Inflammatory macrophage treated with lipopolysaccharide for 4 hours (primary cell): Measurements from ENCODE around the gene TSPAN4.

Experiments
- DNase-seq: peaks from one replicate; pipeline ENCODE4 v3.0.0-alpha.2; 2020

The TSPAN4 gene

GRCh38 chr11:914747-915501 is 72.3 kb downstream of the TSPAN4 start:
- no peak for DNase-seq
